GM18861 (cell line): Measurements from ENCODE around the gene TJP1.
"Not testable (repeated sequence)": the region's sequence is repeated elsewhere in the genome, so short reads cannot be mapped to it uniquely, and the experiment has no call there.

Experiments used
- ATAC-seq: cut with Tn5 transposase; IDR thresholded peaks from one replicate; pipeline ENCODE4 v1.9.1; 2021; ENCODE audit not compliant: unreplicated experiment

The TJP1 gene

GRCh38 chr15:29708519-29708918 is 113.7 kb downstream of the TJP1 start:
- ATAC-seq, result no peak

- ATAC-seq, result no peak
These were observed 117.2 kb downstream of the TJP1 start for GRCh38 chr15:29704950-29705597.

GRCh38 chr15:29701151-29701550 is 121.1 kb downstream of the TJP1 start:
- ATAC-seq, result no peak

- no peak for ATAC-seq
These were observed 122.0 kb downstream of the TJP1 start for GRCh38 chr15:29700296-29700695.

GRCh38 chr15:29699791-29700190 is 122.5 kb downstream of the TJP1 start:
- no peak for ATAC-seq

GRCh38 chr15:29698030-29698701 is 124.1 kb downstream of the TJP1 start:
- ATAC-seq, result no peak

- ATAC-seq, result no peak
These were observed 125.1 kb downstream of the TJP1 start for GRCh38 chr15:29696950-29697738.

GRCh38 chr15:29696506-29696905 is 125.8 kb downstream of the TJP1 start:
- ATAC-seq, result not testable (repeated sequence)

GRCh38 chr15:29695489-29696167 is 126.6 kb downstream of the TJP1 start:
- no peak for ATAC-seq

GRCh38 chr15:29693225-29693624 is 129.0 kb downstream of the TJP1 start:
- no peak for ATAC-seq

GRCh38 chr15:29692527-29692926 is 129.7 kb downstream of the TJP1 start:
- ATAC-seq, result no peak

GRCh38 chr15:29690765-29691475 is 131.3 kb downstream of the TJP1 start:
- ATAC-seq, result no peak

GRCh38 chr15:29689287-29689986 is 132.8 kb downstream of the TJP1 start:
- ATAC-seq, result no peak

- ATAC-seq, result no peak
These were observed 133.6 kb downstream of the TJP1 start for GRCh38 chr15:29688506-29689286.

GRCh38 chr15:29687939-29688505 is 134.2 kb downstream of the TJP1 start:
- no peak for ATAC-seq

- no peak for ATAC-seq
These were observed 135.0 kb downstream of the TJP1 start for GRCh38 chr15:29687204-29687815.

GRCh38 chr15:29686445-29687203 is 135.6 kb downstream of the TJP1 start:
- no peak for ATAC-seq

- ATAC-seq, result no peak
These were observed 136.2 kb downstream of the TJP1 start for GRCh38 chr15:29686079-29686425.
